Measurements from ENCODE around the gene DDX52.
A peak's percentile ranks its signal among the peaks of the same experiment; 100 is the strongest.
"Not testable (repeated sequence)": the region's sequence is repeated elsewhere in the genome, so short reads cannot be mapped to it uniquely, and the experiment has no call there.

Gene DDX52

DNA sequence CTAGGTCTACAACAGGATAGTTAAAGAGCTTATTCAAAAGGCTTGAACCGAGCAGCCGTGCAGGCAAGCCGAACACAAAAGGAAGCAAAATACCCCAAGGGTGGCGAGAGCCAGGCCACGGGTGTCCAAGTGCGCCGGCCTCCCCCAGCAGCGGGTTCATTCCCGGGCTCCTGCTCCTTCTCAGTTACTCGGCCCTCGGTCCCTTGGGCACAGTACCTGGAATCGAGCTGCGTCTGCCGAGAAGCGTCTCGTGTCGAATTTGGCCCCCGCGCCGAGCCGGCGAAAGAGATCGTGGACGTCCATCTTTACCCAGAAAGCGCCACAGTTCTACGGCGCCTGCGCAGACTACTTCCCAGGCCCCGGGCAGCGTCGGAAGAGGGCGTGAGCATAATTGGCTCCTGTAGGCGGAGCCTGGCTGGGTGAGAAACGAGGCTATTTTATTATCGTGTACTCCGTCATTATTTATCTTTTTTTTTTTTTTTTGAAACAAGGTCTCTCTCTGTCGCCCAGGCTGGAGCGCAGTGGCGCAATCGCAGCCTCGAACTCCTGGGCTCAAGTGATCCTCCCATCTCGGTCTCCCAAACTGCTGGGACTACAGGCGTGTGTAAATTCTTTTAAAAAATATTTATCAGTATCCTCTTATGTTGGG lies at the start of gene DDX52:
DDX52 (minus strand) TSS at position 329 of the 649 bp plus-strand sequence; CDS start at position 303, 26 bp downstream.
- peak in 55 of 56 donors; percentile 8 to 91 (median 77) for DNase-seq

DNA sequence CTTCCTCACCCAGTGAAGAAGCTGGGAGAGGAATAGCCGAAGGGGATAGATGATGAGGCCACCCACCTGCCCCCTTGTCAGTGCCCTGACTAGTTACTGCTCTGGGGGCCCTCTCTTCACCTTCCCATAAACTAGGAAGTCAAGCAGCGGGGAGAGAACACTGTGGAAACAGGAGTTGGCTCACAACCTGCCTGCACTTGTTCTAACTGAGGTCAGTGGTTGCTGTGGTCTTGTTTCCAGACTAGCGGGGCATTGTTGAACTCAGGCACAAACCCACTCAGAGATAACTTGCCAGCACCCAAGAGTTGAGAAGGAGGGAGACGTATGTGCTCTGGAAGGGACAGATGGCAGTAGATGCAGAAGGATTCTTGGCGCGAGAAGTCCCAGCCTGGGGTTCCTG lies 48.6 kb upstream of the DDX52 start:
- no peak for DNase-seq

- no peak for DNase-seq
Observed at GRCh38 chr17:37689317-37689716, 46.1 kb upstream of the DDX52 start.

DNA sequence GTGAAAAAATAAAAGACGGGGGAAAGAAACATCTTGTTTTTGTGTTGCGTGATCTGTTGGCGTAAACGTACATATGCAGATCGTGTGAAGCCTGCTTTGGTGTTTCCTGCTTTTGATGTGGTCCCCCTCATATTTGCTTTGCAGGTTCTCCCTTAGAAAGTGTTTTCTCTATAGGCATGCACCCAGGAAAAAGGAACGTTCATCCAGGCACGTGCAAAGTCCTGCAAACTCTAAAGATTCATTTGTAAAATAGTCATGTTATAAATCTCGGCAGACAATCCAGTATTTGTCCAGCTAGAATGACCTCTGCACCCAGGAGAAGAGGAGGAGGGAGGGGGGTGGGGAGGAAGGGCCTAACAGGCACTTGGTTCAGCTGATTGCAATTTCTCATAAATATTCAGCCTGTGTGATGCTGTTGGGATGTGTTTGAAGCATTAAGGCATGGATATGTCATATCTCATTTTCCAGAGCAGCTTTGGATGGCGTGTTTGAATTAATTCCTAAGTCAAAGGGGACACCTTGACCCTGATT lies 40.3 kb upstream of the DDX52 start:
- no peak for DNase-seq

GRCh38 chr17:37682007-37682406 lies 38.8 kb upstream of the DDX52 start:
- no peak for DNase-seq

- not testable (repeated sequence) for DNase-seq
Observed at GRCh38 chr17:37679995-37680394, 36.7 kb upstream of the DDX52 start.

GRCh38 chr17:37678036-37678435 lies 34.8 kb upstream of the DDX52 start:
- no peak for DNase-seq

- DNase-seq, result no peak
Observed at GRCh38 chr17:37677021-37677420, 33.8 kb upstream of the DDX52 start.

GRCh38 chr17:37676115-37676925 lies 33.1 kb upstream of the DDX52 start:
- DNase-seq, result no peak

DNA sequence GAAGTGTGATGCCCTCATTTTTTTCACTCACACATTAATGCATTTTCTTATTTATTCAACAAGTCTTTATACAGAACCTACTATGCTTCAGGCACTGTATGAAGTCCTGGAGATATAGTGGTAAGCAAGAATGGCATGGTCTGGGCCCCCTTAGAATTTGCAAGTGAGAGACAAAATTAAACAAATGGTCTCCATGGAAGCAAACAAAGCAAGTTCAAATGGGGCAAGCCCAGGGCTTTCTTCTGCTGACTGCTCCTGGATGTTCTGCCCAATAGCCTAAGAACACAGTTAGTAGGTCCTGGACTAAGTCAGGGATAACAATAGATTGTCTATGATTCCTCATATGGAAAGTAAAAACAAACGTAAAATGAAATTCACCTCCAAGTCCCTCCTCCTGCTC lies 31.3 kb upstream of the DDX52 start:
- no peak for DNase-seq

- DNase-seq, result no peak
Observed at GRCh38 chr17:37673386-37673785, 30.1 kb upstream of the DDX52 start.

- no peak for DNase-seq
Observed at GRCh38 chr17:37672548-37673078, 29.4 kb upstream of the DDX52 start.

- DNase-seq, result no peak
Observed at GRCh38 chr17:37671824-37672547, 28.7 kb upstream of the DDX52 start.

DNA sequence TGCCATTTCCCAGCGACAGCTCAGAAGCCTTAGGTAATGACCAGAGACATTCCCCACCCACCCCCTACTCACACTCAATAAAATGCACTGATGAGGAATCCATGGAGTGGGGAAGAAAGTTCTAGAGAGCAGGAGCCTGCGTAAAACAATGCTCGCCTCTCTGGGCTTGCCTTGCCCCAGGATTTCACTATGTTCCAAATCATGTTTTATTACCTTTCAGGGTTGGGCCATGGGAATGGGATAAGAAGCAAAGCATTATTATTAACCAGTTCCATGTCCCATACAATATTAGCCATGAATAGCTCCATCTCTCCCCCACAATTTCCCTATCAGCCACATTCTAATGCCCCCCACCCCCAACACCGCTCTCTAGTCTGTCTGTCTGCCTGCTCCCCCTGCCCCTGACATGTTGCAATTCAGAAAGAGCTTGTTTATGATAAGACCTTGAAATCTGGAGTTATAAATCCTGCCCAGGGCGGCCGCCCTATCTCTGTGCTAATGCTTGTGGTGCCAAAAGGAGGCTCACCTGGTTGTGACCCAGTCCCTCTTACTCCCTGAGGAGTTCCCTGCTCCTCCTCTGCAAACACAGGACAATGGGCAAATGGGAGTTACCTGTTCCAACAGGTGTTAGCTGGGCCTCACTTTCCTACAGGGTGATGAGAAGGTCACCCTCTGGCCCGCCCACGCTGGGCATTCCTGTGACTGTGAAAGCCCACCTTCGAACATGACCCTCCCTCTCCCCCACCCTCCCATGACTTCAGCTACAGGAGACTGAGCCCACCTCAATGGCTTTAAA lies 28.0 kb upstream of the DDX52 start:
- no peak for DNase-seq

GRCh38 chr17:37667039-37667438 lies 23.8 kb upstream of the DDX52 start:
- no peak for DNase-seq

DNA sequence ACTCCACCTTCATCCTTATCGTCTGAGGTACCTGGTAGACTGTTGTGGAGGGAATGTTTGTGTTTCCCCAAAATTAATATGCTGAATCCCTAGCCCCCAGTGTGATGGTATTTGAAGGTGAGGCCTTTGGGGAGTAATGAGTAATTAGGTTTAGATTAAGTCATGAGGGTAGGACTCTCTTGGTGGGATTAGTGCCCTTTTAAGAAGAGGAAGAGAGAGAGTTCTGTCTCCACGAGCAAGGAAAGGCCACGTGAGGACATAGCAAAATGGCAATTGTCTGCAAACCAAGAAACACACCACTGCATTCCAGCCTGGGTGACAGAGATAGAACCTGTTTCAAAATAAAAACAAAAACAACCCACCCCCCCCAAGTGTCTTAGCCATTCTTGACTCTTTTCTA lies 21.0 kb upstream of the DDX52 start:
- no peak for DNase-seq

DNA sequence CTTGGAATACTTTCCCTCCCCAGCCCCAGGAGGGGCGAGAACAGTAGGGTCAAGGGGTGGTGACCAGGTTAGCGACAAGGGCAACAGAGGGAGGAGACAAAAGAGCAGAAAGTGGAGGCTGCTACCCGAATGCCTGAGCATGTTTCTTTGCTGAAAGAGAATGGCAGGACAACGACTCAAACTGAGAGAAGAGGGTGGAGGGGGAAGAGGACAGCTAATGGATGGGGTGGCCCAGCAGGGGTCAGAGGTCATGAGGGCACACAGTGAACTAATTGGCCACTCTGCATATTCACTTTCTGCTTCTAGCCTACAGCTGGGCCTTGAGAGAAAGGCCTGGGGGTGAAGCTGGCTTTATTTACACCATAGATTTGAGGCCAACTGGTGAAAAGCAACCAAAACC lies 19.1 kb upstream of the DDX52 start:
- DNase-seq, result no peak

DNA sequence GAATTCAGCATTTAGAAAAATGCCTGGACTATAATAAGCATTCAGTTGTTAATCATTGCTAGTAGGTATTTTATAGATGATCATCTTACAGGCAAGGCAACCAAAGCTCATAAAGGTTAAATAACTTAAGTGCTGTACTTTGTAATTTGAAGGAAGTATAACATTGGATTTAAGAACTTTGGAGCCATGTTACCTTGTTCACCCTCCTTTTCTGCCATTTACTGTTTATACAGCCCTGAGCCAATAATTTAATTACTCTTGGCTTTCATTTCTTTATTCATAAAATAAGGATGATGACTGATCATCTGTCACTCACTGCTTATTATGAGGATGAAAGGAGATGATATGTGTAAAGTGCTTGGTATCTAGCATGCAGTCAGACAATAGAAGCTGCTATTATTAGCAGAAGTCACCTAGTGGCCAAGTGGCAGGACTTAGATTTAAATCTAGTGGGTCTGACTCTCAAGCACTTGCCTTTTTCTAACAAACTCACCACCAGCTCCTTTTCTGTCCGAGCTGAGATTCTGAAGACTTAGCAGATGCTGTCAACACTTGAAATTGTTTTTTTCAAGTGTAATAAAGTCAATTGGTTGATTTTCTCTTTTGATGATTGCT lies 18.3 kb upstream of the DDX52 start:
- no peak for DNase-seq

- DNase-seq, result no peak
Observed at GRCh38 chr17:37659925-37660324, 16.7 kb upstream of the DDX52 start.

- DNase-seq, result no peak
Observed at GRCh38 chr17:37657202-37657601, 14.0 kb upstream of the DDX52 start.
